ENCODE measurements around the gene CAMSAP3. TPM values are rescaled to one million over a fixed set of nuclear protein-coding genes. Genes with fewer than 3 reads are reported as not detected.

CAMSAP3 gene
- total RNA-seq, 1 donor from 2014 or later: not detected

- Histone ChIP-seq H3K9ac (ENCODE audit: low read depth in 1 of 3, low read length in 3 of 3) (no peak overlapping the region), H3K27me3 (ENCODE audit: control insufficient read depth in 3 of 3, insufficient read depth in 3 of 3, low read length in 3 of 3) (peaks cover 0 to 9% (median 7%) of the 10 kb centered on the region in 3 donors), H3K27ac (ENCODE audit: low read depth, low read length) (no peak overlapping the region), H3K36me3 (ENCODE audit: control insufficient read depth in 3 of 3, insufficient read depth in 3 of 3, low read length in 3 of 3) (no peaks in the 10 kb centered on the region), H3K4me1 (ENCODE audit: control insufficient read depth in 3 of 3, insufficient read depth in 3 of 3, low read length in 3 of 3) (no peaks in the 10 kb centered on the region), H3K4me3 (ENCODE audit: low read length in 3 of 3) (no peak overlapping the region), H3K9me3 (ENCODE audit: control insufficient read depth in 3 of 3, low read length in 3 of 3) (no peaks in the 10 kb centered on the region)
Measured at GRCh38 chr19:7661744-7662538, 66.3 kb downstream of the CAMSAP3 start.

- Histone ChIP-seq H3K27me3 (ENCODE audit: control insufficient read depth in 3 of 3, insufficient read depth in 3 of 3, low read length in 3 of 3) (peaks cover 0 to 9% (median 7%) of the 10 kb centered on the region in 3 donors), H3K27ac (ENCODE audit: low read depth, low read length) (no peak overlapping the region), H3K9me3 (ENCODE audit: control insufficient read depth in 3 of 3, low read length in 3 of 3) (no peaks in the 10 kb centered on the region), H3K4me3 (ENCODE audit: low read length in 3 of 3) (no peak overlapping the region), H3K9ac (ENCODE audit: low read depth in 1 of 3, low read length in 3 of 3) (no peak overlapping the region), H3K4me1 (ENCODE audit: control insufficient read depth in 3 of 3, insufficient read depth in 3 of 3, low read length in 3 of 3) (no peaks in the 10 kb centered on the region), H3K36me3 (ENCODE audit: control insufficient read depth in 3 of 3, insufficient read depth in 3 of 3, low read length in 3 of 3) (no peaks in the 10 kb centered on the region)
Measured at GRCh38 chr19:7662657-7663056, 67.0 kb downstream of the CAMSAP3 start.

GRCh38 chr19:7663706-7664105 lies 68.0 kb downstream of the CAMSAP3 start:
- H3K27me3 ChIP-seq (ENCODE audit: control insufficient read depth in 3 of 3, insufficient read depth in 3 of 3, low read length in 3 of 3): peaks cover 2 to 13% (median 7%) of the 10 kb centered on the region in 3 donors
- no peak overlapping the region for H3K4me3 ChIP-seq (ENCODE audit: low read length in 3 of 3)
- H3K36me3 ChIP-seq (ENCODE audit: control insufficient read depth in 3 of 3, insufficient read depth in 3 of 3, low read length in 3 of 3): no peaks in the 10 kb centered on the region
- H3K27ac ChIP-seq (ENCODE audit: low read depth, low read length): no peak overlapping the region
- H3K4me1 ChIP-seq (ENCODE audit: control insufficient read depth in 3 of 3, insufficient read depth in 3 of 3, low read length in 3 of 3): no peaks in the 10 kb centered on the region
- no peak overlapping the region for H3K9ac ChIP-seq (ENCODE audit: low read depth in 1 of 3, low read length in 3 of 3)
- no peaks in the 10 kb centered on the region for H3K9me3 ChIP-seq (ENCODE audit: control insufficient read depth in 3 of 3, low read length in 3 of 3)

- Histone ChIP-seq H3K27ac (ENCODE audit: low read depth, low read length) (no peak overlapping the region), H3K36me3 (ENCODE audit: control insufficient read depth in 3 of 3, insufficient read depth in 3 of 3, low read length in 3 of 3) (no peaks in the 10 kb centered on the region), H3K9me3 (ENCODE audit: control insufficient read depth in 3 of 3, low read length in 3 of 3) (no peaks in the 10 kb centered on the region), H3K4me1 (ENCODE audit: control insufficient read depth in 3 of 3, insufficient read depth in 3 of 3, low read length in 3 of 3) (no peaks in the 10 kb centered on the region), H3K4me3 (ENCODE audit: low read length in 3 of 3) (no peak overlapping the region), H3K27me3 (ENCODE audit: control insufficient read depth in 3 of 3, insufficient read depth in 3 of 3, low read length in 3 of 3) (peaks cover 13 to 23% (median 18%) of the 10 kb centered on the region in 3 donors), H3K9ac (ENCODE audit: low read depth in 1 of 3, low read length in 3 of 3) (no peak overlapping the region)
Measured at GRCh38 chr19:7665076-7665475, 69.4 kb downstream of the CAMSAP3 start.

Small RNA genes lying within 50 kb of the gene (small RNA-seq; reads per million reads assigned to genes)
- not detected for gene MIR6792

Other genes starting within 250 kb of the CAMSAP3 start
- gene ARHGEF18, start 246.9 kb upstream of the CAMSAP3 start, total RNA-seq: 12.0 TPM
- gene PEX11G, start 106.8 kb upstream of the CAMSAP3 start, total RNA-seq: 3.1 TPM
- gene ZNF358, start 79.8 kb upstream of the CAMSAP3 start, total RNA-seq: 14.6 TPM
- gene MCOLN1, start 73.2 kb upstream of the CAMSAP3 start, total RNA-seq: 5.2 TPM
- 52.7 TPM for gene PNPLA6, start 60.1 kb upstream of the CAMSAP3 start, total RNA-seq
- gene XAB2, start 33.7 kb downstream of the CAMSAP3 start, total RNA-seq: 20.4 TPM
- 44.9 TPM for gene PET100, start 33.9 kb downstream of the CAMSAP3 start, total RNA-seq
- gene PCP2, start 37.9 kb downstream of the CAMSAP3 start, total RNA-seq: not detected
- 2.6 TPM for gene STXBP2, start 41.2 kb downstream of the CAMSAP3 start, total RNA-seq
- 3.7 TPM for gene RETN, start 73.2 kb downstream of the CAMSAP3 start, total RNA-seq
- gene MCEMP1, start 81.2 kb downstream of the CAMSAP3 start, total RNA-seq: not detected
- 9.4 TPM for gene TRAPPC5, start 85.0 kb downstream of the CAMSAP3 start, total RNA-seq
- under 0.01 TPM for gene FCER2, start 106.3 kb downstream of the CAMSAP3 start, total RNA-seq
- 0.52 TPM for gene CLEC4G, start 136.2 kb downstream of the CAMSAP3 start, total RNA-seq
- gene CD209, start 151.7 kb downstream of the CAMSAP3 start, total RNA-seq: 5.2 TPM
- gene CLEC4M, start 167.4 kb downstream of the CAMSAP3 start, total RNA-seq: not detected
- 9.4 TPM for gene EVI5L, start 234.4 kb downstream of the CAMSAP3 start, total RNA-seq